Testis (tissue), 3 donors: ENCODE measurements around the gene CCL4. TPM values are rescaled to one million over a fixed set of nuclear protein-coding genes. Genes with fewer than 3 reads are reported as not detected.
"Not testable (repeated sequence)": the region's sequence is repeated elsewhere in the genome, so short reads cannot be mapped to it uniquely, and the experiment has no call there.

ENCODE experiments used
- DNase-seq: peaks from one replicate; pipeline ENCODE4 v3.0.0-alpha.2; 2019
- H3K27ac ChIP-seq, 2 donors: fragments of 200-600 bp; sonication (generic); one replicate each; pipeline ENCODE4 v1.5.1; 2019
- H3K27me3 ChIP-seq: fragments of 200-600 bp; sonication (generic); one replicate; pipeline ENCODE4 v1.5.1; 2019
- H3K36me3 ChIP-seq: fragments of 200-600 bp; sonication (generic); one replicate; pipeline ENCODE4 v1.5.1; 2017; ENCODE audit warnings: low read depth; ENCODE audit errors: missing control alignments
- H3K4me1 ChIP-seq: fragments of 200-600 bp; sonication (generic); one replicate; pipeline ENCODE4 v1.5.1; 2019
- H3K4me3 ChIP-seq, 2 donors: fragments of 200-600 bp; sonication (generic); one replicate each; pipeline ENCODE4 v1.5.1; 2017 to 2019
- H3K9me3 ChIP-seq: fragments of 200-600 bp; sonication (generic); one replicate; pipeline ENCODE4 v1.5.1; 2017
- CTCF ChIP-seq, 3 experiments: fragments of 450-650 bp in 2 of 3; fragments of 200-600 bp in 1 of 3; sonication (generic) in 1 of 3; IDR thresholded peaks; one replicate each; pipeline ENCODE4 v1.5.1; 2016 to 2019; ENCODE audit warnings: antibody characterized with exemption in 3 of 3, mild to moderate bottlenecking in 2 of 3, moderate library complexity in 1 of 3
- POLR2A ChIP-seq: fragments of 450-650 bp; IDR thresholded peaks from one replicate; pipeline ENCODE4 v1.6.1; 2017; ENCODE audit warnings: antibody characterized with exemption, mild to moderate bottlenecking, moderate library complexity
- whole genome bisulfite sequencing, 2 donors: methylation state at CpG; one replicate each; pipeline ENCODE4 v1.1.5; 2018; 5-methylcytosine and 5-hydroxymethylcytosine counted together
- intact Hi-C: fragments of 100-400 bp; cut with DNase I; formaldehyde crosslinking; loops from one replicate; pipeline ENCODE4 v1.15.1; 2023; ENCODE audit warnings: low total_unique reads
- polyA plus RNA-seq: library from polyadenylated mRNA; stranded (reverse); fragments of 350-450 nt; fragmentation: Illumina TruSeq; extraction: RNeasy Lipid Tissue Mini Kit (QIAGEN cat#74804); gene quantifications from one replicate; pipeline ENCODE4 v1.2.3, GENCODE V29; 2014; ENCODE audit warnings: low read depth, low replicate concordance; ENCODE audit not compliant: insufficient read depth
- total RNA-seq, 2 donors: library from RNA; depleted of rRNA; stranded (reverse); fragments of >200 nt; gene quantifications; one replicate each; pipeline ENCODE4 v1.2.3, GENCODE V29; 2016

CCL4 gene
- total and polyA plus RNA-seq, 3 donors from 2014 or later, result 0.39 to 9.9 (median 1.7) TPM

- 87 to 94% methylated on average over 5 of the region's 5 CpGs for WGBS, 2 donors
- TF ChIP-seq CTCF (IDR thresholded peaks at IDR 0.05) (no peak), POLR2A (no peak)
- intact Hi-C loops, result no loop called here
Observed at GRCh38 chr17:36105781-36106492, 2.3 kb downstream of the CCL4 start.

GRCh38 chr17:36106493-36106835, 2.8 kb downstream of the CCL4 start:
- intact Hi-C loops, result no loop called here
- no peaks in the 10 kb centered on the region for H3K36me3 ChIP-seq
- TF ChIP-seq CTCF (IDR thresholded peaks at IDR 0.05) (no peak), POLR2A (no peak)
- 82 to 95% methylated on average over 6 of the region's 6 CpGs for WGBS, 2 donors
- H3K27ac ChIP-seq, result no peak overlapping the region
- H3K4me3 ChIP-seq, result no peak overlapping the region
- peaks cover 3% of the 10 kb centered on the region for H3K4me1 ChIP-seq
- DNase-seq, result no peak
- no peaks in the 10 kb centered on the region for H3K9me3 ChIP-seq
- H3K27me3 ChIP-seq, result no peaks in the 10 kb centered on the region

More at GRCh38 chr17:36105781-36106492, 2.3 kb downstream of the CCL4 start:
- no peak overlapping the region for H3K27ac ChIP-seq
- H3K27me3 ChIP-seq, result no peaks in the 10 kb centered on the region
- no peak overlapping the region for H3K4me3 ChIP-seq
- H3K4me1 ChIP-seq, result no peaks in the 10 kb centered on the region
- no peak for DNase-seq
- no peaks in the 10 kb centered on the region for H3K36me3 ChIP-seq
- H3K9me3 ChIP-seq, result no peaks in the 10 kb centered on the region

- whole genome bisulfite sequencing, 2 donors, result 90 to 94% methylated on average over 3 of the region's 3 CpGs
- DNase-seq, result no peak
Observed at GRCh38 chr17:36107660-36108059, 4.0 kb downstream of the CCL4 start.

GRCh38 chr17:36108265-36108664, 4.6 kb downstream of the CCL4 start:
- H3K9me3 ChIP-seq, DNase-seq, intact Hi-C loops, H3K36me3 ChIP-seq, H3K4me3 ChIP-seq, H3K4me1 ChIP-seq, H3K27ac ChIP-seq, H3K27me3 ChIP-seq: not testable (repeated sequence)
- WGBS, 2 donors, result 78 to 85% methylated on average over 5 of the region's 5 CpGs

More at GRCh38 chr17:36107660-36108059, 4.0 kb downstream of the CCL4 start:
- intact Hi-C loops, result no loop called here
- Histone ChIP-seq H3K27me3 (no peaks in the 10 kb centered on the region), H3K4me3 (no peak overlapping the region), H3K9me3 (no peaks in the 10 kb centered on the region), H3K4me1 (peaks cover 3% of the 10 kb centered on the region), H3K36me3 (no peaks in the 10 kb centered on the region), H3K27ac (no peak overlapping the region)
- TF ChIP-seq POLR2A (no peak), CTCF (IDR thresholded peaks at IDR 0.05) (no peak)

- Histone ChIP-seq H3K9me3 (no peaks in the 10 kb centered on the region), H3K27ac (no peak overlapping the region), H3K4me3 (no peak overlapping the region), H3K27me3 (no peaks in the 10 kb centered on the region), H3K36me3 (no peaks in the 10 kb centered on the region), H3K4me1 (peaks cover 3% of the 10 kb centered on the region)
- 76 to 81% methylated on average over 4 of the region's 4 CpGs for WGBS, 2 donors
- intact Hi-C loops, result loop anchor here (10.0 kb wide), 1 partner anchor 74 kb away; no protein-coding TSS in a partner anchor
- no peak for DNase-seq
- TF ChIP-seq CTCF (IDR thresholded peaks at IDR 0.05) (no peak), POLR2A (no peak)
Observed at GRCh38 chr17:36111068-36111490, 7.5 kb downstream of the CCL4 start.
